ENCODE results near the gene CD164L2.
"Not testable (repeated sequence)": the region's sequence is repeated elsewhere in the genome, so short reads cannot be mapped to it uniquely, and the experiment has no call there.

GRCh38 chr1:27384797-27385196, 1.7 kb upstream of the CD164L2 start:
- not testable (repeated sequence) for TF ChIP-seq POLR2AphosphoS5 (IDR thresholded peaks at IDR 0.05); POLR2A (IDR thresholded peaks at IDR 0.05; ENCODE audit: low read depth); CTCF (IDR thresholded peaks at IDR 0.05); EP300 (IDR thresholded peaks at IDR 0.05)
